ENCODE data around the gene SLC4A5. TPM values are rescaled to one million over a fixed set of nuclear protein-coding genes. Genes with fewer than 3 reads are reported as not detected.

The SLC4A5 gene
- total and polyA plus RNA-seq, 5 experiments from 2014 or later = 0.46 to 15.1 (median 1.5) TPM

DNA sequence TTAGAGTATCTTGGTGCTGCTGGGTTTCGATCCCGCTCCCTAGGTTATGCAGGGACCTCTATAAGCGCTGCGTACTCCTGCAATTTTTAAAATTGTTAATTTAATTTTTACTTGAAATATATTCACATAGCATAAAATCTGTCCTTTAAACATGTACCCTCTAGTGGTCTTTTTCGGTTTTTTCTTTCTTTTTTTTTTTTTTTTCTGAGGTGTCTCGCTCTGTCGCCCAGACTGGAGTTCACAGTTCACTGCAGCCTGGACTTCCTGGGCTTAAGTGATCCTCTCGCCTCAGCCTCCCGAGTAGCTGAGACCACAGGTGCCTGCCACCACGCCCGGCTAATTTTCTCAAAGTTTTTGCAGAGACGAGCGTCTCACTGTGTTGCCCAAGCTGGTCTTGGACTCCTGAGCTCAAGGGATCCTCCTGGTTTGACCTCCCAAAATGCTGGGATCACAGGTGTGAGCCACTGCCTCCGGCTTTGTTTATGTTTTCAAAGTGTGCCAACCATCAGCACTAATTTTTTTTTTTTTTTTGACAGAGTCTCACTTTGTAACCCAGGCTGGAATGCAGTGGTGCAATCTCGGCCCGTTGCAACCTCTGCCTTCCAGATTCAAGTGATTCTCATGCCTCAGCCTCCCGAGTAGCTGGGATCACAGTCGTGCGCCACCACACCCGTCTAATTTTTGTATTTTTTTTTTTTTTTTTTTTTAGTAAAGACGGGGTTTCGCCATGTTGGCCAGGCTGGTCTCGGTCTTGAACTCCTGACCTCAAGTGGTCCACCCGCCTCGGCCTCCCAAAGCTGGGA lies 164.0 kb downstream of the SLC4A5 start:
- peak overlapping the region; percentile 82 to 98 (median 96) for H3K27ac Mint-ChIP-seq
- H3K36me3 Mint-ChIP-seq = peaks cover 0 to 17% (median 3%) of the 10 kb centered on the region in 3 donors
- H3K27me3 Mint-ChIP-seq = no peaks in the 10 kb centered on the region
- ATAC-seq (peak; percentile 37 to 42), DNase-seq (peak in 2 of 10 donors; percentile 7 to 19)
- H3K4me3 Mint-ChIP-seq = peak overlapping the region; percentile 82 to 95 (median 91)
- H3K9me3 Mint-ChIP-seq = no peaks in the 10 kb centered on the region
- peaks cover 6 to 55% (median 33%) of the 10 kb centered on the region in 4 donors for H3K4me1 Mint-ChIP-seq
- POLR2A ChIA-PET = interaction anchor here (0.6 to 2.8 kb wide), 32 partner anchors 11 to 945 kb away, joined by 3 to 80 read pairs (median 5); partner anchors contain the start of genes BOLA3, CCT7, DGUOK and FBXO41

DNA sequence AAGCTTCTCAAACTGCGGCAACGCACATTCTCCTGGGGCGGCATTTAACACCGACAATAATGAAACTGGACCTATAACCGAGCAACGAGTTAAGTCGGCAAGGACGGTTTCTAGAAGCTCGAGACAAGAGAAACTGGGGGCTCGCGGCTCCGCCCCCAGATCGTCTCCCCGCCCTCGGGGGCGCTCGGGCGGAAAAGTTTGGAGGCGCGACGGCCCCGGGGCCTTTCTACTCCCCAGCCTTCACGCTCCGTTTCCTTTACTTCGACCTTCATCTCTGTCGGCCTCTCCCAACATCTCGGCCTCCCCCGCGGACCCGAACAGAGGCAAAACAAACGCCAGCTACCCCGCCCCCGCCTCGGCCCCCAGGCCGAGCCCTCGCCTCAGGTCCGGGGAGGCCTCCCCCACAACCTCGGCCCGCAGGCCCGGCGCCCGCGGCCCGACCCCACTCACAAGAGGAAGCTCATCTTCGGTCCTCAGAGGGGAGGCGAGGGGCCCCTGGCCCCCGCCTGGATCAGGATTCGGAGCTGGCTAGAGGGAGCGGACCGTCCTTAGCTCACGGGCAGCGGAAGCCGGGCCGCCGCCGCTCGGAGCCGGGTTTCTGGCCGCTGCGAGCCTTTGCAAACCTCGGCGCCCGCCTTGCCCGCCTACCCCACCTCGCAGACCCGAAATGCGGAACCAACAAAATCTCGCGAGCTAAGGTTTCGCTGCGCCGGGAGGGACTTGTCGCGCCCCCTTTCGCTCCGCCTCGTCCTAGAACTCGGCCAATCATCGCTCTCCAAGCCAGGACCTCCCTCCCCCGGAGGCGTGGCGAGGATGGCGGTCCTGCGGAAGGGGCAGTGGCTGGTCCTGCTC lies 164.8 kb downstream of the SLC4A5 start, which contains the start of gene MOB1A:
Gene MOB1A (minus strand): TSS at position 669 of the 852 bp plus-strand sequence. CDS start 205 bp downstream, at position 464.
- Mint-ChIP-seq H3K27me3 (no peaks in the 10 kb centered on the region), H3K27ac (peak within 1 kb of the TSS; percentile 82 to 98 (median 96)), H3K4me3 (peak within 1 kb of the TSS; percentile 82 to 95 (median 91)), H3K9me3 (no peaks in the 10 kb centered on the region), H3K36me3 (peaks cover 0 to 20% (median 5%) of the 10 kb centered on the region in 3 donors), H3K4me1 (peaks cover 6 to 55% (median 34%) of the 10 kb centered on the region in 4 donors)
- POLR2A ChIA-PET = interaction anchor here (0.5 to 2.8 kb wide), 34 partner anchors 10 to 944 kb away, joined by 3 to 80 read pairs (median 4); partner anchors contain the start of genes BOLA3, CCT7, DGUOK and FBXO41
- DNase-seq = peak; percentile 94 to 98 (median 97)
- peak; percentile 90 to 91 for ATAC-seq

DNA sequence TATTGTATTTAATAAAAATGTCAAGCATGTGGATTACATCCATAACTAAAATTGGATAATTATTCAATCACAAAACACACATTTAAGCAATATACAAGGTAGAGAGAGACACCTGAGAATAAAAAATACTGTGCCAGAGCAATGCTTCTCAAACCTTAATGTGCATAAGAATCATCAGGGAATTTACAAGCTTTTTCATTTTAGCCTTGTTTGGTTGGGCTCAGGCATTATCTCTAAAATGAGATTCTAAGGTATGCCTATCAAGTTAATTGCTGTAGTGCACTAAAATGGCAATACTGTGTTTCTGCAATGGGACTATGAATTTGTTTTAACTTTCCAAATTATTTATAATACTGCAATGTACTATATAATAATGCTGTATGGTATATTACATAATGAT lies 165.5 kb downstream of the SLC4A5 start:
- Mint-ChIP-seq H3K27me3 (no peaks in the 10 kb centered on the region), H3K9me3 (no peaks in the 10 kb centered on the region), H3K27ac (peak overlapping the region; percentile 82 to 98 (median 96)), H3K36me3 (peaks cover 0 to 23% (median 5%) of the 10 kb centered on the region in 3 donors), H3K4me3 (peak overlapping the region; percentile 82 to 95 (median 91)), H3K4me1 (peaks cover 6 to 60% (median 39%) of the 10 kb centered on the region in 4 donors)
- POLR2A ChIA-PET = interaction anchor here (1.0 to 2.8 kb wide), 18 partner anchors 13 to 441 kb away, joined by 3 to 80 read pairs (median 7); partner anchors contain the start of genes BOLA3, DGUOK, MTHFD2 and STAMBP
- DNase-seq = no peak
- ATAC-seq = no peak

DNA sequence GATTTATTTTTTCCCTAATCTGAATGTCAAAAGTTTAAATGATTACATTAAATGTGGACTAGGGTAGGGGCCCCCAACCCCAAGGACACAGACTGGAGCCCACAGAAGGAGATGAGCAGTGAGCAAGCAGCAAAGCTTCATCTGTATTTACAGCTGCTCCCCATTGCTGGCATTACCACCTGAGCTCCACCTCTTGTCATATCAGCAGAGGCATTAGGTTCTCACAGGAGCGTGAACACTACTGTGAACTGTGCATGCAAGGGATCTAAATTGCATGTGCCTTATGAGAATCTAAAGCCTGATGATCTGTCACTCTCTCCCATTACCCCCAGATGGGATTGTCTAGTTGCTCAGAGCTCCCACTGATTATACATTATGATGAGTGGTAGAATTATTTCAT lies 168.3 kb downstream of the SLC4A5 start:
- no peaks in the 10 kb centered on the region for H3K9me3 Mint-ChIP-seq
- peaks cover 10 to 64% (median 48%) of the 10 kb centered on the region in 4 donors for H3K4me1 Mint-ChIP-seq
- H3K27me3 Mint-ChIP-seq = no peaks in the 10 kb centered on the region
- ATAC-seq (no peak), DNase-seq (no peak)
- peaks cover 0 to 47% (median 8%) of the 10 kb centered on the region in 3 donors for H3K36me3 Mint-ChIP-seq
- H3K4me3 Mint-ChIP-seq = peak overlapping the region; percentile 6 to 95 (median 70)
- H3K27ac Mint-ChIP-seq = peak overlapping the region in 6 of 10 donors; percentile 3 to 58 (median 22)
- POLR2A ChIA-PET = no interaction called here

DNA sequence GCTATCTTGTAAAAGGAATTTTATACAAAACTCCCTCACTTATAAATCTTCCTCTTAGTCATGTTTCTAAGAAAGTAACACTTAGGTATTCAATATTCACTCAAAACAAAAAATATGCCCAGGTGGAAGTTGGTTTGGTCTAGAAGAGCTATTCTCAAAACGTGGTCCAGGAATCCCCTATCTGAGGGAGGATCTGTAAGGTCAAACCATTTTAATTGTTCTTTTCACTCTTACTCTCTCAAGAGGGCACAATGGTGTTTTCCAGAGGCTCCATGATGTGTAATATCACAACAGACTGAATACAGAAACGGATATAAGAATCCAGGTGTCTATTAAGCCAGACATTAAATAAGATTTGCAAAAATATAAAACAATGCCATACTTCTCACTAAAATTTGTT lies 174.5 kb downstream of the SLC4A5 start:
- Mint-ChIP-seq H3K36me3 (peaks cover 15 to 82% (median 29%) of the 10 kb centered on the region in 3 donors), H3K4me1 (peaks cover 11 to 25% (median 20%) of the 10 kb centered on the region in 4 donors), H3K4me3 (no peak overlapping the region), H3K9me3 (peaks cover 0 to 4% (median 0%) of the 10 kb centered on the region in 9 donors), H3K27ac (peak overlapping the region in 1 of 10 donors; percentile 44), H3K27me3 (no peaks in the 10 kb centered on the region)
- ATAC-seq = no peak
- POLR2A ChIA-PET = interaction anchor here (1.0 kb wide), 1 partner anchor 10 kb away, joined by 5 read pairs; the partner anchor contains the start of gene MOB1A
- no peak for DNase-seq

Other genes starting within 250 kb of the SLC4A5 start
- gene BOLA3, start 195.5 kb downstream of the SLC4A5 start, total RNA-seq = 10 to 100 TPM; 13.3 to 13.5 TPM
- gene BOLA3, start 195.5 kb downstream of the SLC4A5 start, polyA plus RNA-seq = 10 to 100 TPM; 59.9 to 78.5 (median 68.3) TPM
- gene MOB1A, start 164.5 kb downstream of the SLC4A5 start, total RNA-seq = 100 to 1,000 TPM; 137 to 160 TPM
- 100 to 1,000 TPM; 111 to 152 (median 145) TPM for gene MOB1A, start 164.5 kb downstream of the SLC4A5 start, polyA plus RNA-seq
- 10 to 100 TPM; 37.3 to 38.1 TPM for gene MTHFD2, start 144.8 kb downstream of the SLC4A5 start, total RNA-seq
- gene MTHFD2, start 144.8 kb downstream of the SLC4A5 start, polyA plus RNA-seq = 1 to 10 TPM; 4.8 to 5.9 (median 5.4) TPM
- 100 to 1,000 TPM in 1 of 2 experiments, 10 to 100 TPM in 1; 97.5 to 108 TPM for gene DCTN1, start 36.9 kb upstream of the SLC4A5 start, total RNA-seq
- 10 to 100 TPM; 55.0 to 80.1 (median 68.7) TPM for gene DCTN1, start 36.9 kb upstream of the SLC4A5 start, polyA plus RNA-seq
- gene C2orf81, start 78.2 kb upstream of the SLC4A5 start, total RNA-seq = 1 to 10 TPM; 7.5 to 9.8 TPM
- 1 to 10 TPM; 3.2 to 5.3 (median 3.3) TPM for gene C2orf81, start 78.2 kb upstream of the SLC4A5 start, polyA plus RNA-seq
- 10 to 100 TPM; 28.9 to 31.1 TPM for gene WDR54, start 78.3 kb upstream of the SLC4A5 start, total RNA-seq
- 10 to 100 TPM; 43.9 to 65.1 (median 61.7) TPM for gene WDR54, start 78.3 kb upstream of the SLC4A5 start, polyA plus RNA-seq
- gene RTKN, start 98.5 kb upstream of the SLC4A5 start, total RNA-seq = under 1 TPM in 1 of 2 experiments, not detected in 1; 0.47 TPM
- under 1 TPM; 0.09 to 0.54 (median 0.30) TPM for gene RTKN, start 98.5 kb upstream of the SLC4A5 start, polyA plus RNA-seq
- 10 to 100 TPM; 93.6 to 93.8 TPM for gene INO80B, start 111.7 kb upstream of the SLC4A5 start, total RNA-seq
- 1 to 10 TPM; 8.1 to 9.4 (median 8.2) TPM for gene INO80B, start 111.7 kb upstream of the SLC4A5 start, polyA plus RNA-seq
- gene WBP1, start 115.0 kb upstream of the SLC4A5 start, total RNA-seq = 100 to 1,000 TPM; 121 to 122 TPM
- gene WBP1, start 115.0 kb upstream of the SLC4A5 start, polyA plus RNA-seq = 10 to 100 TPM; 32.4 to 38.3 (median 34.2) TPM
- gene MOGS, start 122.0 kb upstream of the SLC4A5 start, total RNA-seq = 10 to 100 TPM; 77.0 to 78.6 TPM
- 10 to 100 TPM; 25.6 to 31.8 (median 29.8) TPM for gene MOGS, start 122.0 kb upstream of the SLC4A5 start, polyA plus RNA-seq
- gene MRPL53, start 129.3 kb upstream of the SLC4A5 start, total RNA-seq = 10 to 100 TPM; 72.0 to 81.4 TPM
- gene MRPL53, start 129.3 kb upstream of the SLC4A5 start, polyA plus RNA-seq = 100 to 1,000 TPM; 148 to 171 (median 154) TPM
- gene CCDC142, start 139.6 kb upstream of the SLC4A5 start, total RNA-seq = 10 to 100 TPM; 61.4 to 67.4 TPM
- 10 to 100 TPM in 2 of 3 donors, 1 to 10 TPM in 1; 7.8 to 15.5 (median 14.6) TPM for gene CCDC142, start 139.6 kb upstream of the SLC4A5 start, polyA plus RNA-seq
- 10 to 100 TPM; 43.8 to 52.1 TPM for gene TTC31, start 139.7 kb upstream of the SLC4A5 start, total RNA-seq
- 10 to 100 TPM; 18.9 to 21.1 (median 21.1) TPM for gene TTC31, start 139.7 kb upstream of the SLC4A5 start, polyA plus RNA-seq
- gene LBX2, start 156.2 kb upstream of the SLC4A5 start, total RNA-seq = not detected
- gene LBX2, start 156.2 kb upstream of the SLC4A5 start, polyA plus RNA-seq = not detected
- 10 to 100 TPM; 33.1 to 34.6 TPM for gene PCGF1, start 164.3 kb upstream of the SLC4A5 start, total RNA-seq
- gene PCGF1, start 164.3 kb upstream of the SLC4A5 start, polyA plus RNA-seq = 10 to 100 TPM in 1 of 3 donors, 1 to 10 TPM in 2; 6.7 to 11.8 (median 7.3) TPM
- gene TLX2, start 171.0 kb upstream of the SLC4A5 start, total RNA-seq = not detected
- gene TLX2, start 171.0 kb upstream of the SLC4A5 start, polyA plus RNA-seq = not detected
- gene DQX1, start 182.8 kb upstream of the SLC4A5 start, total RNA-seq = under 1 TPM; 0.36 to 0.81 TPM
- gene DQX1, start 182.8 kb upstream of the SLC4A5 start, polyA plus RNA-seq = not detected
- 100 to 1,000 TPM; 173 to 184 TPM for gene AUP1, start 186.3 kb upstream of the SLC4A5 start, total RNA-seq
- 10 to 100 TPM; 79.5 to 88.9 (median 81.8) TPM for gene AUP1, start 186.3 kb upstream of the SLC4A5 start, polyA plus RNA-seq
- 10 to 100 TPM; 38.6 to 44.5 TPM for gene HTRA2, start 186.5 kb upstream of the SLC4A5 start, total RNA-seq
- 10 to 100 TPM; 21.3 to 24.5 (median 24.5) TPM for gene HTRA2, start 186.5 kb upstream of the SLC4A5 start, polyA plus RNA-seq
- gene LOXL3, start 210.5 kb upstream of the SLC4A5 start, total RNA-seq = under 1 TPM in 1 of 2 experiments, not detected in 1; 0.22 TPM
- gene LOXL3, start 210.5 kb upstream of the SLC4A5 start, polyA plus RNA-seq = under 1 TPM; 0.06 to 0.15 (median 0.06) TPM
- gene DOK1, start 211.3 kb upstream of the SLC4A5 start, total RNA-seq = 10 to 100 TPM; 21.0 to 23.1 TPM
- gene DOK1, start 211.3 kb upstream of the SLC4A5 start, polyA plus RNA-seq = 10 to 100 TPM; 11.8 to 18.8 (median 15.9) TPM

Measured in naive thymus-derived CD8-positive, alpha-beta T cell (primary cell).